ENCODE data around the gene NSFL1C. TPM values are rescaled to one million over a fixed set of nuclear protein-coding genes. Genes with fewer than 3 reads are reported as not detected.

The NSFL1C gene
- polyA plus RNA-seq, 1 of the 3 experiments (the other 2 are of a cell fraction): 45.9 TPM

DNA sequence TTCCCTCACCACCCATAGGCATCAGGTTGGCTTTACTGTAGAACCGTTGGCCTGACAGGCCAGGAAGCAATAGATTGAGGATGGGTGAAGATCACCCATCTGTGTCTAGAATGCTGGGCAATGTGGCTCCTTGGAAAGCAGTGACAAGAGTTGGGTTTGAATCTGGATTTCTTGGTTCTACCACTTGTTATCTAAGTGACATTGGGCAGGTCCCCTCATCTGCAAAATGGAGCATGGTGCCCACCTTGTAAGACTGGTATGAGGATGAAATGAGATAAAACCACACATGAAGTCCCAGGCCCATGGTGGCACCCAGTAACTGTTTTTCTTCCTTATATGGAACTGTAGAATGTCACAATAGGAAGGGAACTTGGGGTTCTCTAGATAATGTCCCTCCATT, 47.2 kb upstream of the NSFL1C start:
- no peaks in the 10 kb centered on the region for H3K9me3 ChIP-seq
- WGBS (ENCODE audit: low lambda C conversion rate): 0% methylated on average over 1 of the region's 1 CpG
- no peak overlapping the region for H3K4me2 ChIP-seq
- H2AFZ ChIP-seq (ENCODE audit: low read depth): no peak overlapping the region
- POLR2A ChIA-PET: no interaction called here
- CTCF ChIA-PET: interaction anchor here (0.7 to 3.1 kb wide), 2 partner anchors 10 to 49 kb away, joined by 3 to 14 read pairs; no protein-coding TSS in a partner anchor
- H4K20me1 ChIP-seq (ENCODE audit: insufficient read depth): no peaks in the 10 kb centered on the region
- TF ChIP-seq TCF12 (IDR thresholded peaks at IDR 0.05) (no peak), RAD21 (IDR thresholded peaks at IDR 0.05; ENCODE audit: low read length) (no peak), FOSL2 (IDR thresholded peaks at IDR 0.05; ENCODE audit: borderline replicate concordance, low read depth) (no peak), TEAD4 (IDR thresholded peaks at IDR 0.05; ENCODE audit: borderline replicate concordance, insufficient read depth) (no peak)
- no peak overlapping the region for H3K9ac ChIP-seq
- peaks cover 10% of the 10 kb centered on the region; the same call in 1 of the 2 replicates for H3K27me3 ChIP-seq (ENCODE audit: insufficient read depth)
- no peaks in the 10 kb centered on the region for H3K36me3 ChIP-seq (replicated peaks in 1 of 2; ENCODE audit: control insufficient read depth in 1 of 2, insufficient read depth in 2 of 2, low read length in 1 of 2)
- DNase-seq: no peak
- H3F3A ChIP-seq (replicated peaks; ENCODE audit: insufficient read depth): no peaks in the 10 kb centered on the region
- H3K27ac ChIP-seq (ENCODE audit: low read depth in 2 of 2, low read length in 1 of 2): no peak overlapping the region
- H3K4me1 ChIP-seq (ENCODE audit: control insufficient read depth in 1 of 2, insufficient read depth in 2 of 2, low read depth in 1 of 2, low read length in 1 of 2): no peaks in the 10 kb centered on the region
- H3K4me3 ChIP-seq (ENCODE audit: low read depth in 2 of 2, low read length in 1 of 2): no peak overlapping the region
- no peaks in the 10 kb centered on the region for H3K79me2 ChIP-seq (ENCODE audit: insufficient read depth)
- H3K9me2 ChIP-seq: no peaks in the 10 kb centered on the region

DNA sequence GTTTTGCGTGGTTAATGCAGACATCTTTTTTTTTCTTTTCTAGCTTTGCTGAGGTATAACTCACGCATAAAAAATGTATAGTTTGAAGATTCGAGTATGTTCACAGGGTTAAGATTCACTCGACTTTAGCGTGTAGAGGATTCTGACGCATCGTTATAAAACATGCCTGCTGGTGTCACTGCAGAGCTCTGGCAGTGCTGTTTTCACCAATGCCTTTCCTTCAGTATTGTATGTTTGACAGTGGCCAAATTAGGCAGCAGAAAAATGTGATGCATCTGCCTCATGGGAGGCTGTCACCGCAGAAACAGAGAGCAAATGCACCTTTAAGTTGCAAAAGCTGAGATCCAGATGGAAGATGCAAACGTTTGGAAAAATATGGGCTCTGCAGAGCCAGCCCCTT, 42.6 kb upstream of the NSFL1C start:
- ChIA-PET POLR2A (no interaction called here), CTCF (interaction anchor here (0.9 to 2.7 kb wide), 10 partner anchors 9 to 293 kb away, joined by 3 to 15 read pairs (median 6); partner anchors contain the start of gene NSFL1C)
- no peaks in the 10 kb centered on the region for H3F3A ChIP-seq (replicated peaks; ENCODE audit: insufficient read depth)
- no peaks in the 10 kb centered on the region for H3K9me3 ChIP-seq
- no peak overlapping the region for H3K4me2 ChIP-seq
- no peak overlapping the region for H3K4me3 ChIP-seq (ENCODE audit: low read depth in 2 of 2, low read length in 1 of 2)
- no peak overlapping the region; the same call in 1 of the 2 replicates for H2AFZ ChIP-seq (ENCODE audit: low read depth)
- H3K27me3 ChIP-seq (ENCODE audit: insufficient read depth): peaks cover 10% of the 10 kb centered on the region; the same call in 1 of the 2 replicates
- no peak overlapping the region for H3K9ac ChIP-seq
- no peaks in the 10 kb centered on the region for H4K20me1 ChIP-seq (ENCODE audit: insufficient read depth)
- H3K4me1 ChIP-seq (ENCODE audit: control insufficient read depth in 1 of 2, insufficient read depth in 2 of 2, low read depth in 1 of 2, low read length in 1 of 2): no peaks in the 10 kb centered on the region
- no peaks in the 10 kb centered on the region for H3K79me2 ChIP-seq (ENCODE audit: insufficient read depth)
- TF ChIP-seq FOXM1 (IDR thresholded peaks at IDR 0.05; ENCODE audit: low read depth) (no peak), RFX5 (IDR thresholded peaks at IDR 0.05; ENCODE audit: low read length) (no peak), CHD2 (IDR thresholded peaks at IDR 0.05; ENCODE audit: low read length, partially characterized antibody) (no peak), MAX (IDR thresholded peaks at IDR 0.05; ENCODE audit: low read depth) (no peak), CTCF (IDR thresholded peaks at IDR 0.05) (peak; percentile 58), RAD21 (IDR thresholded peaks at IDR 0.05; ENCODE audit: low read length) (peak; percentile 58), MXI1 (IDR thresholded peaks at IDR 0.05; ENCODE audit: low read depth, low read length) (peak; percentile 25; the same call in 1 of the 2 replicates), NFIC (IDR thresholded peaks at IDR 0.05; ENCODE audit: borderline replicate concordance) (no peak), SMC3 (IDR thresholded peaks at IDR 0.05; ENCODE audit: low read depth, low read length) (peak; percentile 34; the same call in 1 of the 2 replicates), POLR2AphosphoS5 (IDR thresholded peaks at IDR 0.05; ENCODE audit: low read depth, low read length) (no peak)
- TF ChIP-seq, protein P1, sequence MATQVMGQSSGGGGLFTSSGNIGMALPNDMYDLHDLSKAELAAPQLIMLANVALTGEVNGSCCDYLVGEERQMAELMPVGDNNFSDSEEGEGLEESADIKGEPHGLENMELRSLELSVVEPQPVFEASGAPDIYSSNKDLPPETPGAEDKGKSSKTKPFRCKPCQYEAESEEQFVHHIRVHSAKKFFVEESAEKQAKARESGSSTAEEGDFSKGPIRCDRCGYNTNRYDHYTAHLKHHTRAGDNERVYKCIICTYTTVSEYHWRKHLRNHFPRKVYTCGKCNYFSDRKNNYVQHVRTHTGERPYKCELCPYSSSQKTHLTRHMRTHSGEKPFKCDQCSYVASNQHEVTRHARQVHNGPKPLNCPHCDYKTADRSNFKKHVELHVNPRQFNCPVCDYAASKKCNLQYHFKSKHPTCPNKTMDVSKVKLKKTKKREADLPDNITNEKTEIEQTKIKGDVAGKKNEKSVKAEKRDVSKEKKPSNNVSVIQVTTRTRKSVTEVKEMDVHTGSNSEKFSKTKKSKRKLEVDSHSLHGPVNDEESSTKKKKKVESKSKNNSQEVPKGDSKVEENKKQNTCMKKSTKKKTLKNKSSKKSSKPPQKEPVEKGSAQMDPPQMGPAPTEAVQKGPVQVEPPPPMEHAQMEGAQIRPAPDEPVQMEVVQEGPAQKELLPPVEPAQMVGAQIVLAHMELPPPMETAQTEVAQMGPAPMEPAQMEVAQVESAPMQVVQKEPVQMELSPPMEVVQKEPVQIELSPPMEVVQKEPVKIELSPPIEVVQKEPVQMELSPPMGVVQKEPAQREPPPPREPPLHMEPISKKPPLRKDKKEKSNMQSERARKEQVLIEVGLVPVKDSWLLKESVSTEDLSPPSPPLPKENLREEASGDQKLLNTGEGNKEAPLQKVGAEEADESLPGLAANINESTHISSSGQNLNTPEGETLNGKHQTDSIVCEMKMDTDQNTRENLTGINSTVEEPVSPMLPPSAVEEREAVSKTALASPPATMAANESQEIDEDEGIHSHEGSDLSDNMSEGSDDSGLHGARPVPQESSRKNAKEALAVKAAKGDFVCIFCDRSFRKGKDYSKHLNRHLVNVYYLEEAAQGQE (IDR thresholded peaks at IDR 0.05; ENCODE audit: low read depth, low read length): no peak
- WGBS (ENCODE audit: low lambda C conversion rate): 9% methylated on average over 9 of the region's 9 CpGs
- no peak overlapping the region for H3K27ac ChIP-seq (ENCODE audit: low read depth in 2 of 2, low read length in 1 of 2)
- H3K9me2 ChIP-seq: no peaks in the 10 kb centered on the region
- DNase-seq: peak; percentile 8
- H3K36me3 ChIP-seq (replicated peaks in 1 of 2; ENCODE audit: control insufficient read depth in 1 of 2, insufficient read depth in 2 of 2, low read length in 1 of 2): no peaks in the 10 kb centered on the region
